ENCODE measurements around the gene VMP1.

GRCh38 chr17:59829217-59830006 is 122.0 kb downstream of the VMP1 start:
- TF ChIP-seq CTCF (IDR thresholded peaks at IDR 0.05; ENCODE audit: insufficient read depth, low read length, poor library complexity, severe bottlenecking) (no peak), EZH2phosphoT487 (conservative IDR thresholded peaks at IDR 0.05; ENCODE audit: low read length) (no peak)
